Hepatocyte (in vitro differentiated cells): ENCODE data around the gene GPR101. TPM values are rescaled to one million over a fixed set of nuclear protein-coding genes. Genes with fewer than 3 reads are reported as not detected.
A peak's percentile ranks its signal among the peaks of the same experiment; 100 is the strongest.

Experiments used
- DNase-seq: peaks from one replicate; pipeline ENCODE4 v3.0.0-alpha.2; 2016; ENCODE audit warnings: low spot score
- H2AFZ ChIP-seq: fragments of 200-600 bp; sonication (generic); 2 replicates; pipeline ENCODE4 v1.6.0; 2016; ENCODE audit warnings: antibody characterized with exemption, mild to moderate bottlenecking
- H3K27ac ChIP-seq: fragments of 200-600 bp; sonication (generic); 2 replicates; pipeline ENCODE4 v1.5.1; 2016; ENCODE audit warnings: mild to moderate bottlenecking
- H3K27me3 ChIP-seq: fragments of 200-600 bp; sonication (generic); 2 replicates; pipeline ENCODE4 v1.6.1; 2016
- H3K36me3 ChIP-seq: fragments of 200-600 bp; sonication (generic); replicated peaks from 2 replicates; pipeline ENCODE4 v1.5.1; 2016; ENCODE audit warnings: low read depth; ENCODE audit not compliant: insufficient read depth
- H3K4me1 ChIP-seq: fragments of 200-600 bp; sonication (generic); 2 replicates; pipeline ENCODE4 v1.5.1; 2016; ENCODE audit warnings: mild to moderate bottlenecking, moderate library complexity; ENCODE audit not compliant: insufficient read depth
- H3K4me2 ChIP-seq: fragments of 200-600 bp; sonication (generic); 2 replicates; pipeline ENCODE4 v1.6.0; 2016
- H3K4me3 ChIP-seq: fragments of 200-600 bp; sonication (generic); 2 replicates; pipeline ENCODE4 v1.5.1; 2016; ENCODE audit warnings: mild to moderate bottlenecking
- H3K79me2 ChIP-seq: fragments of 200-600 bp; sonication (generic); 2 replicates; pipeline ENCODE4 v1.6.0; 2017; ENCODE audit warnings: mild to moderate bottlenecking
- H3K9me2 ChIP-seq: fragments of 200-600 bp; sonication (generic); replicated peaks from 2 replicates; pipeline ENCODE4 v1.6.0; 2017; ENCODE audit warnings: mild to moderate bottlenecking; ENCODE audit not compliant: insufficient read depth
- H3K9me3 ChIP-seq: fragments of 200-600 bp; sonication (generic); 2 replicates; pipeline ENCODE4 v1.5.1; 2016; ENCODE audit warnings: low read depth, mild to moderate bottlenecking
- H4K20me1 ChIP-seq: fragments of 200-600 bp; sonication (generic); 2 replicates; pipeline ENCODE4 v1.6.0; 2016; ENCODE audit warnings: mild to moderate bottlenecking; ENCODE audit not compliant: insufficient read depth, poor library complexity, severe bottlenecking
- EZH2 ChIP-seq: fragments of 200-600 bp; sonication (generic); IDR thresholded peaks from 2 replicates; pipeline ENCODE4 v1.6.1; 2016; ENCODE audit warnings: antibody characterized with exemption, mild to moderate bottlenecking, borderline replicate concordance
- EZH2phosphoT487 ChIP-seq: fragments of 200-600 bp; sonication (generic); IDR thresholded peaks from one replicate; pipeline ENCODE4 v1.6.1; 2018; ENCODE audit warnings: antibody characterized with exemption, mild to moderate bottlenecking, low read depth, moderate library complexity; ENCODE audit not compliant: unreplicated experiment, severe bottlenecking
- WGBS: methylation state at CpG from one replicate; pipeline ENCODE4 v1.1.6; 2016; ENCODE audit warnings: low lambda C conversion rate; ENCODE audit errors: missing lambda C conversion rate; 5-methylcytosine and 5-hydroxymethylcytosine counted together
- polyA plus RNA-seq: library from polyadenylated mRNA; unstranded; fragments of >200 nt; fragmentation: Nextera tagmentation; extraction: Ambion mirVana; gene quantifications from 2 replicates; pipeline ENCODE4 v1.2.1, GENCODE V29; 2016
- total RNA-seq: library from RNA; depleted of rRNA; stranded (reverse); fragments of >200 nt; gene quantifications from 2 replicates; pipeline ENCODE4 v1.2.3, GENCODE V29; 2014
- TF ChIP-seq, protein P1 (sequence below): fragments of 200-600 bp; sonication (generic); IDR thresholded peaks from 2 replicates; pipeline ENCODE4 v1.5.1; 2016; ENCODE audit warnings: antibody characterized with exemption, mild to moderate bottlenecking; ENCODE audit not compliant: poor library complexity

The GPR101 gene, protein sequence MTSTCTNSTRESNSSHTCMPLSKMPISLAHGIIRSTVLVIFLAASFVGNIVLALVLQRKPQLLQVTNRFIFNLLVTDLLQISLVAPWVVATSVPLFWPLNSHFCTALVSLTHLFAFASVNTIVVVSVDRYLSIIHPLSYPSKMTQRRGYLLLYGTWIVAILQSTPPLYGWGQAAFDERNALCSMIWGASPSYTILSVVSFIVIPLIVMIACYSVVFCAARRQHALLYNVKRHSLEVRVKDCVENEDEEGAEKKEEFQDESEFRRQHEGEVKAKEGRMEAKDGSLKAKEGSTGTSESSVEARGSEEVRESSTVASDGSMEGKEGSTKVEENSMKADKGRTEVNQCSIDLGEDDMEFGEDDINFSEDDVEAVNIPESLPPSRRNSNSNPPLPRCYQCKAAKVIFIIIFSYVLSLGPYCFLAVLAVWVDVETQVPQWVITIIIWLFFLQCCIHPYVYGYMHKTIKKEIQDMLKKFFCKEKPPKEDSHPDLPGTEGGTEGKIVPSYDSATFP
- total RNA-seq (not detected in 2 replicates), polyA plus RNA-seq (0.25 TPM in 1 of 2 replicates, not detected in the other)

- Histone ChIP-seq H3K4me3 (no peak within 1 kb of the TSS), H4K20me1 (no peaks in the 10 kb centered on the region), H3K4me2 (peak within 1 kb of the TSS; percentile 65), H2AFZ (no peak within 1 kb of the TSS), H3K27me3 (peaks cover 80% of the 10 kb centered on the region), H3K79me2 (no peaks in the 10 kb centered on the region), H3K9me3 (no peaks in the 10 kb centered on the region), H3K27ac (no peak within 1 kb of the TSS), H3K4me1 (no peaks in the 10 kb centered on the region), H3K9me2 (no peaks in the 10 kb centered on the region), H3K36me3 (no peaks in the 10 kb centered on the region)
- 49% methylated on average over 25 of the region's 68 CpGs for WGBS
- peak; percentile 11 for DNase-seq
- TF ChIP-seq, protein P1, sequence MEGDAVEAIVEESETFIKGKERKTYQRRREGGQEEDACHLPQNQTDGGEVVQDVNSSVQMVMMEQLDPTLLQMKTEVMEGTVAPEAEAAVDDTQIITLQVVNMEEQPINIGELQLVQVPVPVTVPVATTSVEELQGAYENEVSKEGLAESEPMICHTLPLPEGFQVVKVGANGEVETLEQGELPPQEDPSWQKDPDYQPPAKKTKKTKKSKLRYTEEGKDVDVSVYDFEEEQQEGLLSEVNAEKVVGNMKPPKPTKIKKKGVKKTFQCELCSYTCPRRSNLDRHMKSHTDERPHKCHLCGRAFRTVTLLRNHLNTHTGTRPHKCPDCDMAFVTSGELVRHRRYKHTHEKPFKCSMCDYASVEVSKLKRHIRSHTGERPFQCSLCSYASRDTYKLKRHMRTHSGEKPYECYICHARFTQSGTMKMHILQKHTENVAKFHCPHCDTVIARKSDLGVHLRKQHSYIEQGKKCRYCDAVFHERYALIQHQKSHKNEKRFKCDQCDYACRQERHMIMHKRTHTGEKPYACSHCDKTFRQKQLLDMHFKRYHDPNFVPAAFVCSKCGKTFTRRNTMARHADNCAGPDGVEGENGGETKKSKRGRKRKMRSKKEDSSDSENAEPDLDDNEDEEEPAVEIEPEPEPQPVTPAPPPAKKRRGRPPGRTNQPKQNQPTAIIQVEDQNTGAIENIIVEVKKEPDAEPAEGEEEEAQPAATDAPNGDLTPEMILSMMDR: no peak
- TF ChIP-seq EZH2 (no peak), EZH2phosphoT487 (no peak)
Measured at GRCh38 chrX:137033774-137034507, at the start of gene GPR101. TSS of gene GPR101 (minus strand) at chrX:137033995. CDS start at chrX:137031674, 2,321 bp downstream.

GRCh38 chrX:137081239-137081638 lies 47.4 kb upstream of the GPR101 start:
- Histone ChIP-seq H3K27me3 (no peaks in the 10 kb centered on the region), H3K27ac (no peak overlapping the region), H4K20me1 (no peaks in the 10 kb centered on the region), H3K79me2 (no peaks in the 10 kb centered on the region), H3K4me2 (no peak overlapping the region), H3K9me3 (no peaks in the 10 kb centered on the region), H3K36me3 (no peaks in the 10 kb centered on the region), H3K4me3 (no peak overlapping the region), H2AFZ (no peak overlapping the region), H3K9me2 (no peaks in the 10 kb centered on the region), H3K4me1 (no peaks in the 10 kb centered on the region)
- WGBS: 72% methylated on average over 2 of the region's 2 CpGs
- DNase-seq: no peak
- TF ChIP-seq EZH2phosphoT487: no peak
- TF ChIP-seq, protein P1: no peak
- TF ChIP-seq EZH2: no peak

GRCh38 chrX:137072396-137072795 lies 38.6 kb upstream of the GPR101 start:
- Histone ChIP-seq H3K4me3 (no peak overlapping the region), H3K4me2 (no peak overlapping the region), H3K27ac (no peak overlapping the region), H3K36me3 (no peaks in the 10 kb centered on the region), H3K9me3 (no peaks in the 10 kb centered on the region), H3K27me3 (no peaks in the 10 kb centered on the region), H3K4me1 (no peaks in the 10 kb centered on the region), H2AFZ (no peak overlapping the region), H3K79me2 (no peaks in the 10 kb centered on the region), H4K20me1 (no peaks in the 10 kb centered on the region), H3K9me2 (no peaks in the 10 kb centered on the region)
- no peak for TF ChIP-seq EZH2
- TF ChIP-seq EZH2phosphoT487: no peak
- TF ChIP-seq, protein P1: no peak
- no peak for DNase-seq
- 50% methylated on average over 1 of the region's 1 CpG for WGBS
